HUES6 (cell line): ENCODE data around the gene MYMK.

Experiments used
- H3K27ac ChIP-seq: 2 replicates; pipeline ENCODE4 v1.7.0; 2013; ENCODE audit warnings: low read depth, mild to moderate bottlenecking, low read length, inconsistent platforms
- H3K27me3 ChIP-seq: 2 replicates; pipeline ENCODE4 v1.6.1; 2013; ENCODE audit warnings: low read length; ENCODE audit not compliant: control insufficient read depth, insufficient read depth
- H3K36me3 ChIP-seq: 2 replicates; pipeline ENCODE4 v1.6.1; 2013; ENCODE audit warnings: low read length; ENCODE audit not compliant: control insufficient read depth, insufficient read depth
- H3K4me1 ChIP-seq: 2 replicates; pipeline ENCODE4 v1.6.1; 2013; ENCODE audit warnings: low read length; ENCODE audit not compliant: control insufficient read depth, insufficient read depth
- H3K4me3 ChIP-seq: 2 replicates; pipeline ENCODE4 v1.5.1; 2013; ENCODE audit warnings: low read depth, low read length
- H3K9ac ChIP-seq: one replicate; pipeline ENCODE4 v1.6.1; 2013; ENCODE audit warnings: mild to moderate bottlenecking, low read length
- H3K9me3 ChIP-seq: 2 replicates; pipeline ENCODE4 v1.6.1; 2013; ENCODE audit warnings: low read depth, low read length; ENCODE audit not compliant: control insufficient read depth, insufficient read depth

Gene MYMK

GRCh38 chr9:133468374-133468773 lies 56.4 kb downstream of the MYMK start:
- Histone ChIP-seq H3K27me3 (no peaks in the 10 kb centered on the region), H3K27ac (no peak overlapping the region), H3K9ac (no peak overlapping the region), H3K9me3 (no peaks in the 10 kb centered on the region), H3K4me1 (no peaks in the 10 kb centered on the region), H3K4me3 (no peak overlapping the region), H3K36me3 (peaks cover 15% of the 10 kb centered on the region)

- Histone ChIP-seq H3K9me3 (no peaks in the 10 kb centered on the region), H3K4me3 (no peak overlapping the region), H3K27me3 (no peaks in the 10 kb centered on the region), H3K4me1 (no peaks in the 10 kb centered on the region), H3K9ac (no peak overlapping the region), H3K27ac (no peak overlapping the region), H3K36me3 (peaks cover 7% of the 10 kb centered on the region)
Measured at GRCh38 chr9:133467101-133467500, 57.7 kb downstream of the MYMK start.

- Histone ChIP-seq H3K9ac (no peak overlapping the region), H3K36me3 (no peaks in the 10 kb centered on the region), H3K4me3 (no peak overlapping the region), H3K27ac (no peak overlapping the region), H3K27me3 (no peaks in the 10 kb centered on the region), H3K4me1 (peaks cover 4% of the 10 kb centered on the region), H3K9me3 (no peaks in the 10 kb centered on the region)
Measured at GRCh38 chr9:133465984-133466383, 58.8 kb downstream of the MYMK start.

- no peaks in the 10 kb centered on the region for H3K27me3 ChIP-seq
- H3K27ac ChIP-seq, result no peak overlapping the region
- H3K9ac ChIP-seq, result no peak overlapping the region
- no peaks in the 10 kb centered on the region for H3K36me3 ChIP-seq
- H3K9me3 ChIP-seq, result no peaks in the 10 kb centered on the region
- H3K4me3 ChIP-seq, result no peak overlapping the region
- H3K4me1 ChIP-seq, result peaks cover 10% of the 10 kb centered on the region
Measured at GRCh38 chr9:133464638-133465037, 60.1 kb downstream of the MYMK start.
